Measurements from ENCODE around the gene SLC25A23.

The SLC25A23 gene

GRCh38 chr19:6446452-6446851, 13.1 kb downstream of the SLC25A23 start:
- TF ChIP-seq CTCF (IDR thresholded peaks at IDR 0.05; ENCODE audit: low read depth, low read length, missing control alignments), result no peak
- Histone ChIP-seq H3K4me3 (ENCODE audit: low read depth, low read length) (no peak overlapping the region), H3K27me3 (replicated peaks) (no peaks in the 10 kb centered on the region), H3K27ac (no peak overlapping the region), H3K36me3 (replicated peaks) (no peaks in the 10 kb centered on the region)
- in situ Hi-C loops (cut with HindIII; ENCODE audit: low pct_ligation_motif_present, low sequenced_read_pairs), result no loop called here
- DNase-seq, result no peak

GRCh38 chr19:6443986-6444385, 15.6 kb downstream of the SLC25A23 start:
- Histone ChIP-seq H3K36me3 (replicated peaks) (no peaks in the 10 kb centered on the region), H3K27me3 (replicated peaks) (no peaks in the 10 kb centered on the region), H3K27ac (no peak overlapping the region), H3K4me3 (ENCODE audit: low read depth, low read length) (no peak overlapping the region)
- DNase-seq, result no peak
- in situ Hi-C loops (cut with HindIII; ENCODE audit: low pct_ligation_motif_present, low sequenced_read_pairs), result no loop called here
- TF ChIP-seq CTCF (IDR thresholded peaks at IDR 0.05; ENCODE audit: low read depth, low read length, missing control alignments), result no peak

GRCh38 chr19:6442087-6442688, 17.4 kb downstream of the SLC25A23 start:
- in situ Hi-C loops (cut with HindIII; ENCODE audit: low pct_ligation_motif_present, low sequenced_read_pairs), result no loop called here
- no peak for DNase-seq
- no peak overlapping the region for H3K27ac ChIP-seq
- TF ChIP-seq CTCF (IDR thresholded peaks at IDR 0.05; ENCODE audit: low read depth, low read length, missing control alignments), result no peak
- H3K36me3 ChIP-seq (replicated peaks), result no peaks in the 10 kb centered on the region
- H3K4me3 ChIP-seq (ENCODE audit: low read depth, low read length), result no peak overlapping the region
- H3K27me3 ChIP-seq (replicated peaks), result no peaks in the 10 kb centered on the region

- no peak for DNase-seq
- in situ Hi-C loops (cut with HindIII; ENCODE audit: low pct_ligation_motif_present, low sequenced_read_pairs), result no loop called here
- Histone ChIP-seq H3K27me3 (replicated peaks) (no peaks in the 10 kb centered on the region), H3K27ac (no peak overlapping the region), H3K36me3 (replicated peaks) (no peaks in the 10 kb centered on the region), H3K4me3 (ENCODE audit: low read depth, low read length) (no peak overlapping the region)
- TF ChIP-seq CTCF (IDR thresholded peaks at IDR 0.05; ENCODE audit: low read depth, low read length, missing control alignments), result no peak
Observed at GRCh38 chr19:6440905-6441304, 18.7 kb downstream of the SLC25A23 start.

- in situ Hi-C loops (cut with HindIII; ENCODE audit: low pct_ligation_motif_present, low sequenced_read_pairs), result no loop called here
- Histone ChIP-seq H3K4me3 (ENCODE audit: low read depth, low read length) (no peak overlapping the region), H3K27me3 (replicated peaks) (no peaks in the 10 kb centered on the region), H3K27ac (no peak overlapping the region), H3K36me3 (replicated peaks) (no peaks in the 10 kb centered on the region)
- no peak for DNase-seq
- no peak for TF ChIP-seq CTCF (IDR thresholded peaks at IDR 0.05; ENCODE audit: low read depth, low read length, missing control alignments)
Observed at GRCh38 chr19:6439743-6440142, 19.8 kb downstream of the SLC25A23 start.

- Histone ChIP-seq H3K27ac (no peak within 1 kb of the TSS), H3K4me3 (ENCODE audit: low read depth, low read length) (no peak within 1 kb of the TSS), H3K36me3 (replicated peaks) (no peaks in the 10 kb centered on the region), H3K27me3 (replicated peaks) (no peaks in the 10 kb centered on the region)
- in situ Hi-C loops (cut with HindIII; ENCODE audit: low pct_ligation_motif_present, low sequenced_read_pairs), result no loop called here
- DNase-seq, result no peak
- TF ChIP-seq CTCF (IDR thresholded peaks at IDR 0.05; ENCODE audit: low read depth, low read length, missing control alignments), result no peak
Observed at GRCh38 chr19:6433663-6434062, 25.9 kb downstream of the SLC25A23 start, which contains the start of gene SLC25A41. TSS of gene SLC25A41 (minus strand) at chr19:6433763. CDS start at chr19:6433693, 70 bp downstream.

All from brain microvascular endothelial cell (primary cell).